Activated CD4-positive, alpha-beta T cell treated with anti-CD3 and anti-CD28 coated beads for 36 hours (primary cell): ENCODE results near the gene RHOBTB3. TPM values are rescaled to one million over a fixed set of nuclear protein-coding genes. Genes with fewer than 3 reads are reported as not detected.

ENCODE experiments used
- ATAC-seq: fragments of 200-7000 bp; cut with Tn5 transposase; one replicate; pipeline ENCODE4 v1.10.0; 2021; ENCODE audit warnings: mild to moderate bottlenecking, moderate library complexity
- CTCF ChIA-PET: fragments of 350-600 bp; sonication (Branson Sonifier 250); formaldehyde crosslinking; loops from one replicate; lab custom pipeline; 2021; ENCODE audit warnings: antibody characterized with exemption; lab: Charles Lee
- POLR2A ChIA-PET: fragments of 350-600 bp; sonication (Branson Sonifier 250); formaldehyde crosslinking; loops from one replicate; lab custom pipeline; 2021; ENCODE audit warnings: antibody characterized with exemption, inconsistent platforms; lab: Charles Lee
- DNase-seq: peaks from one replicate; pipeline ENCODE4 v3.0.0-alpha.2; 2020
- H3K27ac Mint-ChIP-seq: one replicate; pipeline ENCODE4 v1.8.0; 2021; ENCODE audit warnings: mixed read lengths
- H3K27me3 Mint-ChIP-seq: one replicate; pipeline ENCODE4 v1.8.0; 2021; ENCODE audit warnings: mixed read lengths
- H3K36me3 Mint-ChIP-seq: one replicate; pipeline ENCODE4 v1.8.0; 2021; ENCODE audit warnings: low read depth, mixed read lengths
- H3K4me1 Mint-ChIP-seq: one replicate; pipeline ENCODE4 v1.8.0; 2021; ENCODE audit warnings: mixed read lengths
- H3K4me3 Mint-ChIP-seq: one replicate; pipeline ENCODE4 v1.8.0; 2021; ENCODE audit warnings: mild to moderate bottlenecking, moderate library complexity, mixed read lengths
- H3K9me3 Mint-ChIP-seq: one replicate; pipeline ENCODE4 v1.8.0; 2021; ENCODE audit warnings: low read depth, mixed read lengths
- intact Hi-C, 2 experiments: fragments of 100-400 bp; cut with DNase I in 1 of 2; cut with micrococcal nuclease in 1 of 2; formaldehyde crosslinking; loops; one replicate each; pipeline versions ENCODE4 v1.14.2 to v1.15.1; 2022 to 2024; cut with DNase I, micrococcal nuclease
- total RNA-seq, 2 experiments: library from RNA; stranded (reverse); gene quantifications; one replicate each; pipeline ENCODE4 v1.2.3, GENCODE V29; 2021

The RHOBTB3 gene
- total RNA-seq, 2 experiments from 2014 or later, result 3.3 to 3.5 TPM

GRCh38 chr5:95725937-95726810, 5.0 kb upstream of the RHOBTB3 start:
- Mint-ChIP-seq H3K27ac (no peak overlapping the region), H3K4me1 (peaks cover 56% of the 10 kb centered on the region), H3K9me3 (no peaks in the 10 kb centered on the region), H3K36me3 (no peaks in the 10 kb centered on the region), H3K4me3 (no peak overlapping the region), H3K27me3 (peaks cover 11% of the 10 kb centered on the region)
- POLR2A ChIA-PET, result no interaction called here
- ATAC-seq (no peak), DNase-seq (no peak)
- intact Hi-C loops, result no loop called here
- CTCF ChIA-PET, result interaction anchor here (0.6 to 2.0 kb wide), 6 partner anchors 9 to 493 kb away, joined by 3 to 7 read pairs (median 3); no protein-coding TSS in a partner anchor

DNA sequence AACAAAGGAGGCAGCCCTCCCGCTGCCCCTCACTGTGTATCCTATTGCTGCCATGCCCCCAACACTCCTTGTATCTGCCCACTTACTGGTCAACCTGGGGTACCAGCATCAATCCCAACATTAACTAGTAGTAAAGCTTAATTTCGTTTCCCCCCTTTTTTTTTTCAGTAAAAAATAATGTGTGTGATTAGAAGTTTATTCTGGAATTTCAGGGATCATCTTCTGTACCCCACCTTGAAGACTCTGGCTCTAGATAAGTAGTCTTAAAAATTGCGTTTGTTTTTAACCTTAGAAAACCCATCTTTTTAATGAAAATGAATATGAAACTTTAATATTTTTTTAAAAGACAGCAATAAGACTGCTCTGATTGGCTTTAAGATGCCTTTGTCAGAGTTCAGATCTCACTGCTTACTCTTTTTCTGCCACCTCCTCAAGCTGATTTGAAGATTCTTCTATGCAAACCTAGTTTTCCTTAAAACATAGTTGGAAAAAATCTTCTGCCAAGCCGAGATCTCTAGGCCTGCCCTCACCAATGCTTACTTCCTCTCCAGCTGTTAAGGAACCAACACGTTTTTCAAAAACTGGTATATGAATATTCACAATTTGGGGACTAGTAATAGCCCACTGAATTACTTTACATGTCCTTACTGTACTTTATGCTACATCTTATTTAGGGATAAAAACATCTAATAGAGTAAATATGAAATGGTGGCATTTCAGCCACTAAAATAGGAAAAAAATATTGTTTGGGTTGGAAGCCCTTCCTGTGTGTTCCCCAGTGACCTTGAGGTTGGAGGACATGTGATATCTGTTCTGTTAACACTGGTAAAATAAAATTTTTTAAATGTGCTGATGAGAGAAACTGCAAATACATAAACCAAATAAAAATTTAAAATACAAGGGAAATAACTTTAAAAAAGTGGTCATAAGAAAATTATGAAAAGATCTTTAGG, 4.0 kb upstream of the RHOBTB3 start:
- peaks cover 15% of the 10 kb centered on the region for H3K27me3 Mint-ChIP-seq
- peaks cover 1% of the 10 kb centered on the region for H3K36me3 Mint-ChIP-seq

GRCh38 chr5:95727764-95728191, 3.4 kb upstream of the RHOBTB3 start:
- CTCF ChIA-PET, result interaction anchor here (1.1 to 1.4 kb wide), 2 partner anchors 53 to 81 kb away, joined by 3 read pairs; partner anchors contain the start of gene RFESD
- peaks cover 20% of the 10 kb centered on the region for H3K27me3 Mint-ChIP-seq
- no peak overlapping the region for H3K4me3 Mint-ChIP-seq
- H3K4me1 Mint-ChIP-seq, result peaks cover 65% of the 10 kb centered on the region
- H3K27ac Mint-ChIP-seq, result peak overlapping the region; percentile 0
- H3K36me3 Mint-ChIP-seq, result peaks cover 1% of the 10 kb centered on the region
- DNase-seq (no peak), ATAC-seq (no peak)
- H3K9me3 Mint-ChIP-seq, result no peaks in the 10 kb centered on the region
- POLR2A ChIA-PET, result no interaction called here
- intact Hi-C loops, result no loop called here

More for the DNA sequence above, 4.0 kb upstream of the RHOBTB3 start:
- ATAC-seq, result no peak
- CTCF ChIA-PET, result interaction anchor here (0.6 to 1.4 kb wide), 4 partner anchors 14 to 130 kb away, joined by 3 to 4 read pairs (median 3); partner anchors contain the start of gene RFESD
- intact Hi-C loops, result no loop called here
- no peak for DNase-seq
- H3K9me3 Mint-ChIP-seq, result no peaks in the 10 kb centered on the region
- no peak overlapping the region for H3K27ac Mint-ChIP-seq
- peaks cover 62% of the 10 kb centered on the region for H3K4me1 Mint-ChIP-seq
- no peak overlapping the region for H3K4me3 Mint-ChIP-seq
- POLR2A ChIA-PET, result no interaction called here

GRCh38 chr5:95728494-95729114, 2.5 kb upstream of the RHOBTB3 start:
- DNase-seq (no peak), ATAC-seq (peak; percentile 57)
- Mint-ChIP-seq H3K27me3 (peaks cover 26% of the 10 kb centered on the region), H3K4me3 (no peak overlapping the region), H3K4me1 (peaks cover 63% of the 10 kb centered on the region), H3K27ac (peak overlapping the region; percentile 0), H3K36me3 (peaks cover 1% of the 10 kb centered on the region), H3K9me3 (no peaks in the 10 kb centered on the region)
- intact Hi-C loops, result no loop called here
- POLR2A ChIA-PET, result no interaction called here
- CTCF ChIA-PET, result interaction anchor here (1.4 kb wide), 1 partner anchor 82 kb away, joined by 3 read pairs; the partner anchor contains the start of gene RFESD

DNA sequence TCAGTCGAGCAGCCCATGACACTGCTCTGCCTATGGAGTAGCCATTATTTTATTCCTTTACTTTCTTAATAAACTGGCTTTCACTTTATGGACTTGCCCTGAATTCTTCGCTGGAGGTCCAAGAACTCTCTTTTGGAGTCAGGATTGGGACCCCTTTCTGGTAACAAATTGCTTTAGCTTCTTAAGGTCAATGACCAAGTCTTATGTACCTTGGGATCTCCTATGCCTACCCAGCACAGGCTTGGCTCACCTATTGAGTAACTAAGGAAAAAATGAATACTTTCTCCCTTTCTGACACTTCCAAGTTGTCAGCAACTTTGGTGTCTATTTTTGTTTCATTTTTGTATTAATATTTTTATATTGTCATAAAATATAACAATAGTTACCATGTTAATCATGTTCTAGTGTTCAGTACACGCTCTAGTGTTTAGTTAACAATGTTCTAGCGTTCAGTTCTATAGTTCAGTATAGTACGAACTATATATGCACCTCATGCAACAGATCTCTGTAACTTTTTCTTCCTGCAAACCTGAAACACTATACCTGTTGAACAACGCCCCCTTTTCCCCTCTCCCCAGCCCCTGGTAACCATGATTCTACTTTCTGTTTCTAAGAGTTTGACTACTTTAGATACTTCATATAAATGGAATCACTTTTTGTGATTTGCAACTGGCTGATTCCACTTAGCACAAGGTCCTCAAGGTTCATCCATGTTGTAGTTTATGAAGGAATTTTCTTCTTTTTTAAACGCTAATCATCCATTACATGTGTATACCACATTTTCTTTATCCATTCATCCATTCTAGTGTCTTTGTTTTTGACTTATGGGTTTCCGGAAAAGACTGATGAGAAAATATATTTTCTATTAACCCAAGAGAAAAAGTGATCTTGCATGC, 1.8 kb upstream of the RHOBTB3 start:
- ChIA-PET CTCF (no interaction called here), POLR2A (no interaction called here)
- Mint-ChIP-seq H3K4me1 (peaks cover 57% of the 10 kb centered on the region), H3K27me3 (peaks cover 29% of the 10 kb centered on the region), H3K27ac (no peak overlapping the region), H3K36me3 (peaks cover 1% of the 10 kb centered on the region), H3K4me3 (no peak overlapping the region), H3K9me3 (no peaks in the 10 kb centered on the region)
- intact Hi-C loops, result loop anchor here in 1 of 2 experiments (1.0 kb wide), 1 partner anchor 13 kb away; no protein-coding TSS in a partner anchor
- no peak for DNase-seq
- ATAC-seq, result peak; percentile 20

DNA sequence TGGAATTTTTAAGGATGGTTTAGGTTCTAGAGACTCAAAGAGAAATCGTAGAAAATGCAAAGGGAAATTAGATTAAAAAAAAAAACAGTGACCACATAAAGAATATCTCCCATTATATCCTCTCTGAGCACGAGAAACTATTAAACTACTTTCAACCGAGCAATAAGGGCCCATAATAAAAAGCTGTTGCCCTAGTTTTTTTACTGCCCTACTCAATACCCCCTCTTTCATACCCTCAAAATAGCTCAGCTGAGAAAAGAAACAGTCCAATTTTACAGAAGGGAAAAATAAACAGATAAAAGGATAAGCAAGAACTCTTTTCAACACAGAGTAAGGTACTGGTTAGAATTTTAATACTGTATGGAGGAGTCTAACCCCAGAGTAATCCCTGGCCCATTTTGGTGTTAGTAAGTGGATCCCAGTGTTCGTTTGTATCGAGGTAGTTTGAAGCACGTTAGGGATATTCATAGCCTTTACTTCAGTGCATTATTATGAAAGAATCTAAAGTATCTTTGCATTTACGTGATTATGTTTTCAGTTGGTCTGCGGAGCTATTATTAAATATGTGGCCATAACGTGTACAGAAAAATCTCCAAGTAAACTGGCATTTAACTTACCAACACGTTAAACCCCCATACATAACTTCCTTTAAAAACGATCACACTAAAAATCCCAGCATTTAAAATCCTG, 980 bp upstream of the RHOBTB3 start:
- intact Hi-C loops, result loop anchor here in 1 of 2 experiments (1.0 kb wide), 1 partner anchor 14 kb away; no protein-coding TSS in a partner anchor
- Mint-ChIP-seq H3K36me3 (peaks cover 1% of the 10 kb centered on the region), H3K4me3 (peak overlapping the region; percentile 75), H3K4me1 (peaks cover 62% of the 10 kb centered on the region), H3K27me3 (peaks cover 32% of the 10 kb centered on the region), H3K9me3 (no peaks in the 10 kb centered on the region), H3K27ac (peak overlapping the region; percentile 64)
- no peak for DNase-seq
- ATAC-seq, result no peak
- ChIA-PET CTCF (interaction anchor here (0.6 to 2.2 kb wide), 6 partner anchors 12 to 82 kb away, joined by 3 to 10 read pairs (median 4); no protein-coding TSS in a partner anchor), POLR2A (interaction anchor here (1.0 kb wide), 1 partner anchor 84 kb away, joined by 3 read pairs; the partner anchor contains the start of gene RFESD)

DNA sequence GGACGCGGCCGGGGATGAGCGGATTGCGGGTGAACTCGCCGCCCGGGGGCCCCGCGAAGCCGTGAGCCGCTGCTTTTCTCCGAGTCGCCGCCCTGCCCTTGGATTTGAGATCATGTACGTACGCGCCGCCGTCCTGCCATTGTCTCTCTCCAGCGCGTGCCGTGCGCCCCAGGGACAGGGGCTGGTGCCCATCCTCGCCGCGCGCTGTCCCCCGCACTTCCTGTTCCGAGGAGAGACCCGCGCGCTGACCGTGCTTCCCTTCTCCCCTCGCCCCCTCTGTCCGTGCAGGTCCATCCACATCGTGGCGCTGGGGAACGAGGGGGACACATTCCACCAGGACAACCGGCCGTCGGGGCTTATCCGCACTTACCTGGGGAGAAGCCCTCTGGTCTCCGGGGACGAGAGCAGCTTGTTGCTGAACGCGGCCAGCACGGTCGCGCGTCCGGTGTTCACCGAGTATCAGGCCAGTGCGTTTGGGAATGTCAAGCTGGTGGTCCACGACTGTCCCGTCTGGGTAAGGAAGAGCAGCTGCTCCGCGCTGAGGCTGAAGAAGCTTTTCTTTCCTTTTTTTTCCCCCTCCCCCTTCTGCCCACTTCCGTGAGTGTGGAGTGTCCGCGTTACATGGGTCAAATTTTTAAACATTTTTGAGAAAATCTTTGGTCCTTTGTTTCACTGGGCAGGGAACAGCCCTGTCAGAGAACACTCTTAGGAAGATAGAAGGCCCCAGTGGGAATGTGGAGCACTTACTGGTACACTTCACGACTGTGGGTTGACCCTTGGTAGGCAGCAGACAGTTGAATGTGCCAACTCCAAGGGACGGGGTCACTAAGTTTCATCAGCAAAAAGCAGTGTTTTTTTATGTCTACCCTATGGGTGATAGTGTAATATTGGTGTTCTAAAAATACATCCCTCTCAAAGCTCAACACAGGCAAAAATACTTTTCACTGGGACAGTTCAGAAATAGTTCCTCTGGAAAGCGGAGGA, 727 bp downstream of the RHOBTB3 start:
- ChIA-PET CTCF (interaction anchor here (0.5 to 2.5 kb wide), 8 partner anchors 8 to 133 kb away, joined by 3 to 10 read pairs (median 6); no protein-coding TSS in a partner anchor), POLR2A (interaction anchor here (0.6 to 1.0 kb wide), 2 partner anchors 85 to 177 kb away, joined by 3 read pairs; partner anchors contain the start of genes ARSK and RFESD)
- H3K9me3 Mint-ChIP-seq, result no peaks in the 10 kb centered on the region
- intact Hi-C loops, result loop anchor here (1.0 to 2.0 kb wide), 2 partner anchors 29 to 88 kb away; no protein-coding TSS in a partner anchor
- peak overlapping the region; percentile 72 for H3K27ac Mint-ChIP-seq
- ATAC-seq, result peak; percentile 26
- no peak for DNase-seq
- H3K4me1 Mint-ChIP-seq, result peaks cover 57% of the 10 kb centered on the region
- H3K27me3 Mint-ChIP-seq, result peaks cover 33% of the 10 kb centered on the region
- peaks cover 1% of the 10 kb centered on the region for H3K36me3 Mint-ChIP-seq
- peak overlapping the region; percentile 75 for H3K4me3 Mint-ChIP-seq

GRCh38 chr5:95733107-95733665, 2.0 kb downstream of the RHOBTB3 start:
- ATAC-seq, result no peak
- Mint-ChIP-seq H3K27ac (no peak overlapping the region), H3K9me3 (no peaks in the 10 kb centered on the region), H3K36me3 (peaks cover 1% of the 10 kb centered on the region), H3K27me3 (peaks cover 33% of the 10 kb centered on the region), H3K4me1 (peaks cover 45% of the 10 kb centered on the region), H3K4me3 (no peak overlapping the region)
- CTCF ChIA-PET, result interaction anchor here (2.5 to 3.4 kb wide), 3 partner anchors 10 to 69 kb away, joined by 8 to 15 read pairs (median 13); no protein-coding TSS in a partner anchor
- POLR2A ChIA-PET, result no interaction called here
- no peak for DNase-seq
- intact Hi-C loops, result loop anchor here in 1 of 2 experiments (2.0 kb wide), 1 partner anchor 28 kb away; no protein-coding TSS in a partner anchor
